ENCODE results near the gene PLET1.

DNA sequence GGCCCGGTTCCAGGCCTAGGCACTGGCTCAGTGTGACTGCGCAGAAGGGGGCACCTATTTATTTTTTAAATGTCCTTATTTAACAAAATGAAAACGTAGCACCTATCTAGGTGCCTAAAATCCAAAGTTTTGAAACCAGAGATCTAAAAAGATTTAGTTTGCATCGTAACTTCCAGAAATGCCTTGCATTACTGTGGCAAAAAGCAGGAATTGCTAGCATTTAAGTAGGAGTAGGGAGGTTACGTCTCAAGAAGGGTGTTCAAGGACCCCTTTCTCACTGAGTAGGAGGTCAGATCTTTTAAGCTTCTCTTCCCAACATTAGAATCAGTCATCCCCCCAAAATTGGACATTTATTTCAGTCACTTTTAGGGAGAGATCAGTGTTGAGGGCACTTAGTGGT, 7.7 kb upstream of the PLET1 start:
- TF ChIP-seq, protein P1, sequence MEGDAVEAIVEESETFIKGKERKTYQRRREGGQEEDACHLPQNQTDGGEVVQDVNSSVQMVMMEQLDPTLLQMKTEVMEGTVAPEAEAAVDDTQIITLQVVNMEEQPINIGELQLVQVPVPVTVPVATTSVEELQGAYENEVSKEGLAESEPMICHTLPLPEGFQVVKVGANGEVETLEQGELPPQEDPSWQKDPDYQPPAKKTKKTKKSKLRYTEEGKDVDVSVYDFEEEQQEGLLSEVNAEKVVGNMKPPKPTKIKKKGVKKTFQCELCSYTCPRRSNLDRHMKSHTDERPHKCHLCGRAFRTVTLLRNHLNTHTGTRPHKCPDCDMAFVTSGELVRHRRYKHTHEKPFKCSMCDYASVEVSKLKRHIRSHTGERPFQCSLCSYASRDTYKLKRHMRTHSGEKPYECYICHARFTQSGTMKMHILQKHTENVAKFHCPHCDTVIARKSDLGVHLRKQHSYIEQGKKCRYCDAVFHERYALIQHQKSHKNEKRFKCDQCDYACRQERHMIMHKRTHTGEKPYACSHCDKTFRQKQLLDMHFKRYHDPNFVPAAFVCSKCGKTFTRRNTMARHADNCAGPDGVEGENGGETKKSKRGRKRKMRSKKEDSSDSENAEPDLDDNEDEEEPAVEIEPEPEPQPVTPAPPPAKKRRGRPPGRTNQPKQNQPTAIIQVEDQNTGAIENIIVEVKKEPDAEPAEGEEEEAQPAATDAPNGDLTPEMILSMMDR (optimal IDR thresholded peaks at IDR 0.05 in 1 of 3, IDR thresholded peaks at IDR 0.05 in 1 of 3, conservative IDR thresholded peaks at IDR 0.05 in 1 of 3; ENCODE audit: extremely low read depth in 1 of 3, insufficient read depth in 2 of 3, low read length in 3 of 3): no peak
- no peak for TF ChIP-seq EZH2 (IDR thresholded peaks at IDR 0.05; ENCODE audit: low read length)

All from keratinocyte (primary cell).